HG02610 (cell line): ENCODE results near the gene FAM13C.

ENCODE experiments used
- ATAC-seq: cut with Tn5 transposase; IDR thresholded peaks from one replicate; pipeline ENCODE4 v1.9.1; 2021; ENCODE audit warnings: mild to moderate bottlenecking, moderate library complexity; ENCODE audit not compliant: unreplicated experiment

FAM13C gene

GRCh38 chr10:59281861-59282260, 80.5 kb downstream of the FAM13C start:
- ATAC-seq: no peak

- no peak for ATAC-seq
These were observed 82.3 kb downstream of the FAM13C start for GRCh38 chr10:59279991-59280505.

- no peak for ATAC-seq
These were observed 82.9 kb downstream of the FAM13C start for GRCh38 chr10:59279476-59279875.

- ATAC-seq: no peak
These were observed 85.4 kb downstream of the FAM13C start for GRCh38 chr10:59276919-59277318.

GRCh38 chr10:59276133-59276532, 86.2 kb downstream of the FAM13C start:
- ATAC-seq: no peak

- ATAC-seq: no peak
These were observed 88.9 kb downstream of the FAM13C start for GRCh38 chr10:59273445-59273844.

- no peak for ATAC-seq
These were observed 90.3 kb downstream of the FAM13C start for GRCh38 chr10:59272061-59272460.

- ATAC-seq: no peak
These were observed 91.2 kb downstream of the FAM13C start for GRCh38 chr10:59271160-59271559.

GRCh38 chr10:59270492-59270891, 91.9 kb downstream of the FAM13C start:
- no peak for ATAC-seq

- no peak for ATAC-seq
These were observed 92.7 kb downstream of the FAM13C start for GRCh38 chr10:59269651-59270050.

- ATAC-seq: no peak
These were observed 93.9 kb downstream of the FAM13C start for GRCh38 chr10:59268460-59268859.

GRCh38 chr10:59266321-59266720, 96.0 kb downstream of the FAM13C start:
- no peak for ATAC-seq

GRCh38 chr10:59265141-59265540, 97.2 kb downstream of the FAM13C start:
- no peak for ATAC-seq

GRCh38 chr10:59258890-59259289, 103.5 kb downstream of the FAM13C start:
- no peak for ATAC-seq

- ATAC-seq: no peak
These were observed 105.1 kb downstream of the FAM13C start for GRCh38 chr10:59257224-59257623.

- no peak for ATAC-seq
These were observed 106.9 kb downstream of the FAM13C start for GRCh38 chr10:59255463-59255862.

GRCh38 chr10:59252491-59252890, 109.9 kb downstream of the FAM13C start:
- ATAC-seq: no peak

- ATAC-seq: no peak
These were observed 116.7 kb downstream of the FAM13C start for GRCh38 chr10:59245686-59246085.

- ATAC-seq: no peak
These were observed 117.5 kb downstream of the FAM13C start for GRCh38 chr10:59244871-59245270.

- no peak for ATAC-seq
These were observed 118.6 kb downstream of the FAM13C start for GRCh38 chr10:59243611-59244195.

- ATAC-seq: no peak
These were observed 119.4 kb downstream of the FAM13C start for GRCh38 chr10:59242991-59243390.

GRCh38 chr10:59242057-59242456, 120.3 kb downstream of the FAM13C start:
- ATAC-seq: no peak

GRCh38 chr10:59240582-59241183, 121.7 kb downstream of the FAM13C start:
- no peak for ATAC-seq
